ENCODE data around the gene ANKS1A.

Gene ANKS1A

GRCh38 chr6:35007016-35007415 is 118.0 kb downstream of the ANKS1A start:
- no peak overlapping the region for H3K4me3 ChIP-seq (ENCODE audit: insufficient read length, low read depth)
- H3K9ac ChIP-seq (ENCODE audit: insufficient read length, low read depth) = no peak overlapping the region
- H3K9me3 ChIP-seq (ENCODE audit: insufficient read depth, low read length) = no peaks in the 10 kb centered on the region
- H3K27me3 ChIP-seq (ENCODE audit: insufficient read depth, insufficient read length) = no peaks in the 10 kb centered on the region
- TF ChIP-seq YY1 (IDR thresholded peaks at IDR 0.05; ENCODE audit: insufficient read depth, insufficient read length) (no peak), ZNF274 (IDR thresholded peaks at IDR 0.05; ENCODE audit: low read depth, low read length) (no peak), SUZ12 (IDR thresholded peaks at IDR 0.05; ENCODE audit: extremely low read depth, insufficient read depth, insufficient read length) (no peak)
- H3K36me3 ChIP-seq (ENCODE audit: insufficient read depth, insufficient read length, low read length) = peaks cover 2% of the 10 kb centered on the region
- DNase-seq (ENCODE audit: low read depth, low spot score) = no peak
- no peaks in the 10 kb centered on the region for H3K4me1 ChIP-seq (ENCODE audit: insufficient read depth, insufficient read length)

- no peaks in the 10 kb centered on the region for H3K36me3 ChIP-seq (ENCODE audit: insufficient read depth, insufficient read length, low read length)
- no peak for TF ChIP-seq SUZ12 (IDR thresholded peaks at IDR 0.05; ENCODE audit: extremely low read depth, insufficient read depth, insufficient read length)
- no peak for TF ChIP-seq ZNF274 (IDR thresholded peaks at IDR 0.05; ENCODE audit: low read depth, low read length)
- no peak for TF ChIP-seq YY1 (IDR thresholded peaks at IDR 0.05; ENCODE audit: insufficient read depth, insufficient read length)
- no peak overlapping the region for H3K9ac ChIP-seq (ENCODE audit: insufficient read length, low read depth)
- no peak overlapping the region for H3K4me3 ChIP-seq (ENCODE audit: insufficient read length, low read depth)
- DNase-seq (ENCODE audit: low read depth, low spot score) = no peak
- no peaks in the 10 kb centered on the region for H3K27me3 ChIP-seq (ENCODE audit: insufficient read depth, insufficient read length)
- no peaks in the 10 kb centered on the region for H3K9me3 ChIP-seq (ENCODE audit: insufficient read depth, low read length)
- H3K4me1 ChIP-seq (ENCODE audit: insufficient read depth, insufficient read length) = no peaks in the 10 kb centered on the region
Measured at GRCh38 chr6:35008858-35009257, 119.8 kb downstream of the ANKS1A start.

- no peaks in the 10 kb centered on the region for H3K36me3 ChIP-seq (ENCODE audit: insufficient read depth, insufficient read length, low read length)
- no peak overlapping the region for H3K9ac ChIP-seq (ENCODE audit: insufficient read length, low read depth)
- no peaks in the 10 kb centered on the region for H3K27me3 ChIP-seq (ENCODE audit: insufficient read depth, insufficient read length)
- DNase-seq (ENCODE audit: low read depth, low spot score) = no peak
- H3K4me1 ChIP-seq (ENCODE audit: insufficient read depth, insufficient read length) = no peaks in the 10 kb centered on the region
- H3K9me3 ChIP-seq (ENCODE audit: insufficient read depth, low read length) = no peaks in the 10 kb centered on the region
- no peak overlapping the region for H3K4me3 ChIP-seq (ENCODE audit: insufficient read length, low read depth)
- TF ChIP-seq SUZ12 (IDR thresholded peaks at IDR 0.05; ENCODE audit: extremely low read depth, insufficient read depth, insufficient read length) = no peak
- no peak for TF ChIP-seq YY1 (IDR thresholded peaks at IDR 0.05; ENCODE audit: insufficient read depth, insufficient read length)
- no peak for TF ChIP-seq ZNF274 (IDR thresholded peaks at IDR 0.05; ENCODE audit: low read depth, low read length)
Measured at GRCh38 chr6:35011096-35012041, 122.3 kb downstream of the ANKS1A start.

GRCh38 chr6:35013701-35014100 is 124.6 kb downstream of the ANKS1A start:
- H3K36me3 ChIP-seq (ENCODE audit: insufficient read depth, insufficient read length, low read length) = peaks cover 10% of the 10 kb centered on the region
- H3K9ac ChIP-seq (ENCODE audit: insufficient read length, low read depth) = no peak overlapping the region
- TF ChIP-seq SUZ12 (IDR thresholded peaks at IDR 0.05; ENCODE audit: extremely low read depth, insufficient read depth, insufficient read length) (no peak), ZNF274 (IDR thresholded peaks at IDR 0.05; ENCODE audit: low read depth, low read length) (no peak)
- no peaks in the 10 kb centered on the region for H3K27me3 ChIP-seq (ENCODE audit: insufficient read depth, insufficient read length)
- DNase-seq (ENCODE audit: low read depth, low spot score) = no peak
- H3K4me1 ChIP-seq (ENCODE audit: insufficient read depth, insufficient read length) = no peaks in the 10 kb centered on the region
- H3K9me3 ChIP-seq (ENCODE audit: insufficient read depth, low read length) = no peaks in the 10 kb centered on the region
- no peak overlapping the region for H3K4me3 ChIP-seq (ENCODE audit: insufficient read length, low read depth)

GRCh38 chr6:35014341-35014740 is 125.3 kb downstream of the ANKS1A start:
- Histone ChIP-seq H3K9ac (ENCODE audit: insufficient read length, low read depth) (no peak overlapping the region), H3K9me3 (ENCODE audit: insufficient read depth, low read length) (no peaks in the 10 kb centered on the region), H3K27me3 (ENCODE audit: insufficient read depth, insufficient read length) (no peaks in the 10 kb centered on the region), H3K4me3 (ENCODE audit: insufficient read length, low read depth) (no peak overlapping the region), H3K36me3 (ENCODE audit: insufficient read depth, insufficient read length, low read length) (peaks cover 15% of the 10 kb centered on the region), H3K4me1 (ENCODE audit: insufficient read depth, insufficient read length) (peaks cover 4% of the 10 kb centered on the region)
- TF ChIP-seq SUZ12 (IDR thresholded peaks at IDR 0.05; ENCODE audit: extremely low read depth, insufficient read depth, insufficient read length) (no peak), YY1 (IDR thresholded peaks at IDR 0.05; ENCODE audit: insufficient read depth, insufficient read length) (no peak)
- DNase-seq (ENCODE audit: low read depth, low spot score) = no peak

- Histone ChIP-seq H3K4me1 (ENCODE audit: insufficient read depth, insufficient read length) (peaks cover 4% of the 10 kb centered on the region), H3K4me3 (ENCODE audit: insufficient read length, low read depth) (no peak overlapping the region), H3K36me3 (ENCODE audit: insufficient read depth, insufficient read length, low read length) (peaks cover 15% of the 10 kb centered on the region), H3K9ac (ENCODE audit: insufficient read length, low read depth) (no peak overlapping the region), H3K9me3 (ENCODE audit: insufficient read depth, low read length) (no peaks in the 10 kb centered on the region), H3K27me3 (ENCODE audit: insufficient read depth, insufficient read length) (no peaks in the 10 kb centered on the region)
- DNase-seq (ENCODE audit: low read depth, low spot score) = no peak
- TF ChIP-seq ZNF274 (IDR thresholded peaks at IDR 0.05; ENCODE audit: low read depth, low read length) = no peak
- no peak for TF ChIP-seq SUZ12 (IDR thresholded peaks at IDR 0.05; ENCODE audit: extremely low read depth, insufficient read depth, insufficient read length)
- TF ChIP-seq YY1 (IDR thresholded peaks at IDR 0.05; ENCODE audit: insufficient read depth, insufficient read length) = no peak
Measured at GRCh38 chr6:35014786-35015185, 125.7 kb downstream of the ANKS1A start.

GRCh38 chr6:35015476-35015875 is 126.4 kb downstream of the ANKS1A start:
- Histone ChIP-seq H3K4me1 (ENCODE audit: insufficient read depth, insufficient read length) (peaks cover 4% of the 10 kb centered on the region), H3K9ac (ENCODE audit: insufficient read length, low read depth) (no peak overlapping the region), H3K36me3 (ENCODE audit: insufficient read depth, insufficient read length, low read length) (peaks cover 15% of the 10 kb centered on the region), H3K27me3 (ENCODE audit: insufficient read depth, insufficient read length) (no peaks in the 10 kb centered on the region), H3K9me3 (ENCODE audit: insufficient read depth, low read length) (no peaks in the 10 kb centered on the region), H3K4me3 (ENCODE audit: insufficient read length, low read depth) (no peak overlapping the region)
- TF ChIP-seq ZNF274 (IDR thresholded peaks at IDR 0.05; ENCODE audit: low read depth, low read length) (no peak), YY1 (IDR thresholded peaks at IDR 0.05; ENCODE audit: insufficient read depth, insufficient read length) (no peak), SUZ12 (IDR thresholded peaks at IDR 0.05; ENCODE audit: extremely low read depth, insufficient read depth, insufficient read length) (no peak)
- no peak for DNase-seq (ENCODE audit: low read depth, low spot score)
